Stomach (tissue), 4 donors: ENCODE results near the gene PTPRM.

Experiments used
- CTCF ChIP-seq, 7 experiments: fragments of 450-650 bp in 4 of 7; fragments of 200-600 bp in 3 of 7; sonication (generic) in 3 of 7; IDR thresholded peaks; one replicate each; pipeline ENCODE4 v1.5.1; 2016 to 2019; ENCODE audit warnings: antibody characterized with exemption in 7 of 7, control low read depth in 2 of 7, mild to moderate bottlenecking in 1 of 7
- EP300 ChIP-seq: sonication (generic); formaldehyde crosslinking; IDR thresholded peaks from one replicate; pipeline ENCODE4 v1.6.1; 2017; ENCODE audit warnings: antibody characterized with exemption
- POLR2A ChIP-seq, 4 donors: fragments of 450-650 bp; IDR thresholded peaks; one replicate each; pipeline ENCODE4 v1.6.1; 2016; ENCODE audit warnings: antibody characterized with exemption in 4 of 4, control low read depth in 2 of 4, mild to moderate bottlenecking in 1 of 4, moderate library complexity in 1 of 4
- POLR2AphosphoS5 ChIP-seq, 3 donors: sonication (generic); formaldehyde crosslinking; IDR thresholded peaks; one replicate each; pipeline ENCODE4 v1.6.1; 2016; ENCODE audit warnings: antibody characterized with exemption in 3 of 3

GRCh38 chr18:7876354-7877104 lies 309.4 kb downstream of the PTPRM start:
- TF ChIP-seq CTCF (IDR thresholded peaks at IDR 0.05) (no peak), POLR2AphosphoS5 (IDR thresholded peaks at IDR 0.05) (no peak), POLR2A (IDR thresholded peaks at IDR 0.05) (no peak), EP300 (no peak)
